NCI-H1048 (cell line): ENCODE results near the gene TNFAIP3.

ENCODE experiments used
- DNase-seq: peaks from one replicate; lab custom pipeline; 2025; lab: John Stamatoyannopoulos, UW

TNFAIP3 gene

DNA sequence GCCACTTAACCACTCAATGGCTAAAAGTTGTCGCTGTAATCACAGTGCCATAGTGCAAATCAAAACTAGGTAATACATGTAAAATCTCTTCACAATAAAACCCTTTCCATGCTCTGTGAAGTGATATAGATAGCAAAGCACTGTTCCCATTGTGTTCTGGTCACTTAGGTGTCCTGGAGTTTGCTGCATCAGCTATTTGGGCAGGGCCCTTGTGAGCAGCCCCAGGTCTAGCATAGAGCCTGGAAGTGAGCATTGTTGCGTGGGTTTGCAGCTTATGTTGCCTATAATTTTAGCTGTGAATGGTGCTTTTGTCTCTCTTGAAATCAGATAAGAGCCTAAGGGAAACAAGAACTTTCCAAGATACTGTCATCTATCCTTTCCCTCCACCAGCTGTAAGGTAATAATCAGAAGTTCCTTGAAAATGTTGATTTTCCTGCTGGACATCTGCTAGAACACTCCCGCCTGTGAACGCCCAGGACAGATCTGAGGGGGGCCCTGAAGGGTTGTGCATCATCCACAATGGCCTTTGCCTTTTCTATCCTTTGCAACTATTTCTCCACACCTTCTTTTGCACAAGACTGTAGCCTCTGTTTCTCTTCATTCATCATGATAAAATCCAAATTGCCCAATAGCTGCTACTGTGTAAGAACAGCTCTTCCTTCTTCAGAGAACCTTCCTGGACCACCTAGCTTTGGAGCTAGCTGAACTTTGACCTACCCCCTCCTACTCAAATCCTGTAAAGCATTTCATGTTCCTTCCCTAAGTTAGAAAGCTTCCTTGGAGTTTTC lies 57.0 kb downstream of the TNFAIP3 start:
- no peak for DNase-seq

- no peak for DNase-seq
These were observed 58.2 kb downstream of the TNFAIP3 start for GRCh38 chr6:137925141-137925698.

- no peak for DNase-seq
These were observed 59.2 kb downstream of the TNFAIP3 start for GRCh38 chr6:137926207-137926731.

DNA sequence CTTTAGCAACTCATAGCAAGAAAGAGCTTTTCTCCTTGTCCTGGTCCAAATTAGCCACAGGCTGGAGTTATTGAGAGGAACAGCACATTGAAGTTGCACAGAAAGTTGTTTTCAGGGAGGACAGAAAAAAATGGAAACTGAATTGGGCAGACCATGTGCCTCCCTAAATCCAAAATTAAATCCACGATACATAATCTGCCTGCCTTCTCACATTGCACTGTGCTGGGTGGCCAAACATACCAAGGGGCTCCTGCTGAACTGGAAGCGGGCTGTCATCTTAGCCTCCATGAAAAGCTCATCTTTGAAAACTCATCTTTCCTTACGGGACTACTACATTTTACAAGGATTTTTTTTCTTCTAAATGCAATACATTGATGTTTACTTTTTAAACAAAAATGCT lies 59.9 kb downstream of the TNFAIP3 start:
- DNase-seq: no peak

DNA sequence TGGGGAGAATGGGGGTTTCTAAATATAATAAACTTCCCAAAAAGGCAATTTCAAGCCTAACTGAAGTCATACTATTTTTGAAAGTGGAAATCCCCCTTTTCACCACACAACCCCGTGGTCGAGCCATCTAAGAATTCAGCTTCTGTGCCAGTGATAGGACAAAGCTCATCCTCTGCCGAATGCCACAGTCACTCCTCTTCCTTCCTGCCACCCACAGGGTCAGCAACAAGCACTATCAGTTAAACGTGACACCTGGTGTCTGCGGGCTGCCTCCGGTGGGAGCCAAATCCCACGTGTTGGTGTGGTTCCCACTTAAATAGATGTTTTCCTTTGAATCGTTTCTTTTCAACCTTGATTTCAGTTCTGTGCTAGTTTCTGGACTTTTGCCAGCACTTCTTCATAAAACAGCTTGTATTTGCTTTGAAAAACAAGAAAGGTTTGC lies 60.7 kb downstream of the TNFAIP3 start:
- no peak for DNase-seq

DNA sequence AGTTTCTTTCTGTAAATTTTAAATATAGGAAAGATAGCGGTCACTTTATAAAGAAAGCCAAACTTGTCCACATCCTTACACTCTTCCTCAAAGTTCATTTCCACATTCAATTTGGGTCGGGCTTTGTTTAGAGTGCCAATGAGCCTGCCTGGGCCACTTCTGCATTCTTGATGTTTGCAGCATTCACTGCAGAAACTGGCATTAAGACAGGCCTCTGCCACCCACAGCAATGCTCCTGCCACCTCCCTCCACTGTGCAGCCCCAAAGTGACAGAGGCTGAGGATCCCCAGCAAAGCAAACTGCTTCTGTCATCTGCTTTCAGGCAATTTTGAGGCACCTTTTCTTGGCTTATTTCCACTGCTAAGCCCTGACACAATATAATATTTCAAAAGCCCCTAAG lies 61.2 kb downstream of the TNFAIP3 start:
- no peak for DNase-seq

- no peak for DNase-seq
These were observed 64.9 kb downstream of the TNFAIP3 start for GRCh38 chr6:137931849-137932465.
